H1 (cell line): ENCODE measurements around the gene BABAM1. TPM values are rescaled to one million over a fixed set of nuclear protein-coding genes. Genes with fewer than 3 reads are reported as not detected.
A peak's percentile ranks its signal among the peaks of the same experiment; 100 is the strongest.

ENCODE experiments used
- CTCF ChIA-PET: fragments of 300-600 bp; sonication (Branson Sonifier 250); formaldehyde crosslinking; loops from one replicate; lab custom pipeline; 2021; ENCODE audit not compliant: partially characterized antibody; lab: Charles Lee
- POLR2A ChIA-PET: fragments of 300-600 bp; sonication (Branson Sonifier 250); formaldehyde crosslinking; loops from one replicate; lab custom pipeline; 2021; ENCODE audit warnings: inconsistent platforms; ENCODE audit not compliant: partially characterized antibody; lab: Charles Lee
- DNase-seq, 2 experiments: peaks; one replicate each; pipeline versions ENCODE4 v3.0.0 to v3.0.0-alpha.2; 2010 to 2022; ENCODE audit warnings: low spot score in 2 of 2, low read depth in 1 of 2, mixed read lengths in 1 of 2
- FAIRE-seq: peaks from 2 replicates; lab custom pipeline; 2011; peaks lifted over from hg19 to GRCh38; lab: Jason Lieb, UNC
- H2AFZ ChIP-seq: 2 replicates; pipeline ENCODE4 v1.8.1; 2012; ENCODE audit warnings: low read length, inconsistent platforms
- H2AK5ac ChIP-seq: 2 replicates; pipeline ENCODE4 v1.6.1; 2013; ENCODE audit warnings: low read depth, low read length
- H2BK120ac ChIP-seq: replicated peaks from 2 replicates; pipeline ENCODE3; 2013; ENCODE audit warnings: low read depth, low read length, inconsistent platforms
- H2BK12ac ChIP-seq: 2 replicates; pipeline ENCODE4 v1.6.1; 2013; ENCODE audit warnings: low read depth, low read length
- H2BK15ac ChIP-seq: 2 replicates; pipeline ENCODE4 v1.6.1; 2013; ENCODE audit warnings: low read length
- H2BK20ac ChIP-seq: 2 replicates; pipeline ENCODE4 v1.6.1; 2013; ENCODE audit warnings: low read length
- H2BK5ac ChIP-seq: 2 replicates; pipeline ENCODE4 v1.6.1; 2013; ENCODE audit warnings: low read depth, low read length
- H3K14ac ChIP-seq: 2 replicates; pipeline ENCODE4 v1.6.1; 2013; ENCODE audit warnings: inconsistent platforms; ENCODE audit not compliant: insufficient read length
- H3K18ac ChIP-seq: 2 replicates; pipeline ENCODE4 v1.6.1; 2013; ENCODE audit warnings: low read length; ENCODE audit errors: extremely low read depth
- H3K23ac ChIP-seq: 2 replicates; pipeline ENCODE4 v1.6.1; 2013; ENCODE audit warnings: inconsistent platforms; ENCODE audit not compliant: insufficient read length
- H3K23me2 ChIP-seq: 2 replicates; pipeline ENCODE4 v1.6.1; 2013; ENCODE audit warnings: low read depth, low read length
- H3K27ac ChIP-seq: 2 replicates; pipeline ENCODE4 v1.6.1; 2011; ENCODE audit warnings: low read depth, low read length, inconsistent platforms
- H3K27me3 ChIP-seq, 4 experiments: replicated peaks in 1 of 4; 1 replicate in 1 of 4; 2 replicates in 3 of 4; pipeline versions ENCODE4 v1.6.1 to v1.8.1; 2011 to 2013; ENCODE audit warnings: low read length in 3 of 4, mild to moderate bottlenecking in 3 of 4, inconsistent platforms in 2 of 4, mixed read lengths in 2 of 4, moderate library complexity in 1 of 4; ENCODE audit not compliant: control insufficient read depth in 3 of 4, insufficient read depth in 3 of 4; ENCODE audit errors: extremely low read depth in 1 of 4
- H3K36me3 ChIP-seq, 4 experiments: 2 replicates each; pipeline versions ENCODE4 v1.6.1 to v1.8.1; 2011 to 2013; ENCODE audit warnings: mild to moderate bottlenecking in 4 of 4, low read length in 3 of 4, moderate library complexity in 2 of 4, control low read depth in 1 of 4, inconsistent platforms in 1 of 4; ENCODE audit not compliant: insufficient read depth in 4 of 4, control insufficient read depth in 2 of 4
- H3K4ac ChIP-seq: replicated peaks from 2 replicates; pipeline ENCODE3; 2013; ENCODE audit warnings: low read length, low read depth, mixed read lengths, inconsistent platforms; ENCODE audit not compliant: insufficient read length
- H3K4me1 ChIP-seq, 4 experiments: replicated peaks in 1 of 4; 1 replicate in 1 of 4; 2 replicates in 3 of 4; pipeline versions ENCODE4 v1.6.1 to v1.8.1; 2011 to 2013; ENCODE audit warnings: low read length in 3 of 4, inconsistent platforms in 2 of 4, mixed read lengths in 1 of 4; ENCODE audit not compliant: insufficient read depth in 4 of 4, control insufficient read depth in 3 of 4
- H3K4me2 ChIP-seq, 2 experiments: 2 replicates each; pipeline versions ENCODE4 v1.6.1 to v1.8.1; 2011 to 2013; ENCODE audit warnings: low read depth in 2 of 2, low read length in 2 of 2, control low read depth in 1 of 2, inconsistent platforms in 1 of 2, mild to moderate bottlenecking in 1 of 2; ENCODE audit not compliant: insufficient read depth in 1 of 2
- H3K4me3 ChIP-seq, 4 experiments: fragments of 200-600, 300-600 bp in 1 of 4; sonication (generic), shearing (Covaris generic), sonication (Bioruptor Twin) in 1 of 4; 2 replicates each; pipeline versions ENCODE4 v1.5.1 to v1.8.1; 2011 to 2016; ENCODE audit warnings: low read length in 4 of 4, low read depth in 3 of 4, control low read depth in 2 of 4, inconsistent platforms in 2 of 4, mild to moderate bottlenecking in 2 of 4, mixed read lengths in 1 of 4, moderate library complexity in 1 of 4; ENCODE audit not compliant: insufficient read depth in 2 of 4; ENCODE audit errors: extremely low read depth in 1 of 4
- H3K56ac ChIP-seq: replicated peaks from 2 replicates; pipeline ENCODE3; 2013; ENCODE audit warnings: low read depth, mild to moderate bottlenecking, mixed read lengths, low read length, inconsistent platforms; ENCODE audit not compliant: insufficient read length
- H3K79me1 ChIP-seq: 2 replicates; pipeline ENCODE4 v1.6.1; 2013; ENCODE audit warnings: low read depth, low read length, control low read depth
- H3K79me2 ChIP-seq, 2 experiments: 2 replicates each; pipeline versions ENCODE4 v1.6.1 to v1.8.1; 2012 to 2013; ENCODE audit warnings: low read length in 2 of 2, mild to moderate bottlenecking in 2 of 2, inconsistent platforms in 1 of 2; ENCODE audit not compliant: insufficient read depth in 2 of 2, control insufficient read depth in 1 of 2
- H3K9ac ChIP-seq, 4 experiments: replicated peaks in 1 of 4; 1 replicate in 1 of 4; 2 replicates in 3 of 4; pipeline versions ENCODE4 v1.6.1 to v1.8.1; 2011 to 2013; ENCODE audit warnings: low read depth in 3 of 4, low read length in 3 of 4, control low read depth in 2 of 4, mild to moderate bottlenecking in 2 of 4, moderate library complexity in 2 of 4, inconsistent platforms in 1 of 4; ENCODE audit errors: extremely low read depth in 1 of 4
- H3K9me3 ChIP-seq, 2 experiments: 2 replicates each; pipeline versions ENCODE4 v1.6.1 to v1.8.1; 2012 to 2013; ENCODE audit warnings: mild to moderate bottlenecking in 2 of 2, moderate library complexity in 2 of 2, control low read depth in 1 of 2, inconsistent platforms in 1 of 2, low read depth in 1 of 2, low read length in 1 of 2, mixed read lengths in 1 of 2; ENCODE audit not compliant: insufficient read depth in 2 of 2
- H4K20me1 ChIP-seq, 2 experiments: replicated peaks in 1 of 2; 2 replicates each; pipeline versions ENCODE3 to v1.8.1; 2011 to 2013; ENCODE audit warnings: inconsistent platforms in 2 of 2, low read length in 2 of 2, mild to moderate bottlenecking in 1 of 2; ENCODE audit not compliant: insufficient read depth in 2 of 2, control insufficient read depth in 1 of 2
- H4K5ac ChIP-seq: 2 replicates; pipeline ENCODE4 v1.6.1; 2013; ENCODE audit warnings: low read length, low read depth, mixed read lengths, inconsistent platforms; ENCODE audit not compliant: insufficient read length
- H4K8ac ChIP-seq: 2 replicates; pipeline ENCODE4 v1.8.0; 2013; ENCODE audit warnings: mild to moderate bottlenecking, moderate library complexity, low read length, inconsistent platforms; ENCODE audit not compliant: insufficient read depth; ENCODE audit errors: extremely low read depth
- H4K91ac ChIP-seq: replicated peaks from 2 replicates; pipeline ENCODE3; 2013; ENCODE audit warnings: low read length, mixed read lengths, inconsistent platforms; ENCODE audit not compliant: insufficient read length
- CBX8 ChIP-seq: fragments of 300-800, 300-1000 bp; sonication (generic); IDR thresholded peaks from 2 replicates; pipeline ENCODE4 v1.7.1; 2016; ENCODE audit warnings: low read depth, low read length, borderline replicate concordance
- CHD1 ChIP-seq: IDR thresholded peaks from 2 replicates; pipeline ENCODE4 v1.6.1; 2012; ENCODE audit warnings: low read depth, low read length, improper control_type of control experiment
- EGR1 ChIP-seq: IDR thresholded peaks from 2 replicates; pipeline ENCODE4 v1.6.1; 2011; ENCODE audit warnings: low read depth, low read length, borderline replicate concordance
- FOSL1 ChIP-seq: IDR thresholded peaks from 2 replicates; pipeline ENCODE4 v1.6.1; 2011; ENCODE audit warnings: mild to moderate bottlenecking, low read depth, low read length, moderate library complexity; ENCODE audit not compliant: insufficient read depth
- GABPA ChIP-seq: IDR thresholded peaks from 2 replicates; pipeline ENCODE4 v1.6.1; 2011; ENCODE audit warnings: mild to moderate bottlenecking, low read length, moderate library complexity, borderline replicate concordance; ENCODE audit not compliant: insufficient read depth
- KDM1A ChIP-seq: fragments of 200-600, 300-600 bp; sonication (generic); IDR thresholded peaks from 2 replicates; pipeline ENCODE4 v1.7.1; 2016; ENCODE audit warnings: mild to moderate bottlenecking, low read length, borderline replicate concordance
- NANOG ChIP-seq: IDR thresholded peaks from 2 replicates; pipeline ENCODE4 v1.6.1; 2011; ENCODE audit warnings: low read length, low read depth, mild to moderate bottlenecking, inconsistent platforms; ENCODE audit not compliant: insufficient read depth, poor library complexity, severe bottlenecking
- POLR2A ChIP-seq, 2 experiments: IDR thresholded peaks; 1 replicate in 1 of 2; 2 replicates in 1 of 2; pipeline ENCODE4 v1.6.1; 2011; ENCODE audit warnings: low read depth in 2 of 2, low read length in 2 of 2, mild to moderate bottlenecking in 2 of 2; ENCODE audit errors: control extremely low read depth in 1 of 2
- RNF2 ChIP-seq: fragments of 200-900, 300-1000 bp; sonication (generic); IDR thresholded peaks from 2 replicates; pipeline ENCODE4 v1.7.1; 2016; ENCODE audit warnings: borderline replicate concordance, low read depth, mild to moderate bottlenecking, antibody characterized with exemption, low read length; ENCODE audit not compliant: poor library complexity, severe bottlenecking; ENCODE audit errors: missing control alignments
- RXRA ChIP-seq: IDR thresholded peaks from 2 replicates; pipeline ENCODE4 v1.6.1; 2011; ENCODE audit warnings: low read depth, mild to moderate bottlenecking, low read length, moderate library complexity; ENCODE audit not compliant: insufficient read depth
- WGBS, 2 experiments: shearing (Covaris generic) in 1 of 2; methylation state at CpG; one replicate each; pipeline versions ENCODE4 v1.1.6 to v1.1.7; 2013 to 2015; ENCODE audit warnings: low lambda C conversion rate in 2 of 2, mixed read lengths in 2 of 2, inconsistent platforms in 1 of 2, low coverage in 1 of 2, missing lambda C conversion rate in 1 of 2; ENCODE audit not compliant: insufficient replicate concordance in 2 of 2, insufficient coverage in 1 of 2, insufficient read length in 1 of 2; ENCODE audit errors: extremely low coverage in 1 of 2, missing lambda C conversion rate in 1 of 2; 5-methylcytosine and 5-hydroxymethylcytosine counted together
- polyA plus RNA-seq, 7 experiments: library from polyadenylated mRNA; depleted of rRNA in 3 of 7; stranded (reverse) in 5 of 7; unstranded in 2 of 7; fragments of >200 nt in 5 of 7; fragments of 200-250 nt in 2 of 7; gene quantifications; 1 replicate in 5 of 7; 2 replicates in 1 of 7; 4 replicates in 1 of 7; pipeline versions ENCODE4 v1.2.1 to v1.2.3, GENCODE V29; 2011 to 2013; ENCODE audit warnings: missing spikeins in 2 of 7, mixed read lengths in 2 of 7
- total RNA-seq: library from RNA; stranded (reverse); fragmentation: NEBNext Ultra II Directional; extraction: Animal tissue kit (Norgen Biotek cat#: 25700); gene quantifications from 2 replicates; pipeline ENCODE4 v1.2.1, GENCODE V29; 2021

Gene BABAM1
- total and polyA plus RNA-seq, 2 of the 8 experiments (the other 6 are each of a cell fraction or from before 2014, with no cell fraction given) = 127 to 133 TPM

- Histone ChIP-seq H3K23ac (no peak overlapping the region), H3K4me3 (peak overlapping the region; percentile 68 to 83 (median 78)), H4K5ac (peak overlapping the region; percentile 13), H2AK5ac (no peak overlapping the region), H2BK20ac (no peak overlapping the region), H3K9me3 (no peaks in the 10 kb centered on the region), H3K56ac (peak overlapping the region; percentile 19), H3K9ac (peak overlapping the region; percentile 56 to 67 (median 60); a peak in 6 of 7 replicates), H3K4ac (no peak overlapping the region), H2BK5ac (peak overlapping the region; percentile 87; the same call in 1 of the 2 replicates), H2AFZ (no peak overlapping the region), H3K18ac (peak overlapping the region; percentile 90), H2BK120ac (no peak overlapping the region), H4K8ac (no peak overlapping the region), H3K27ac (no peak overlapping the region; the same call in 1 of the 2 replicates), H3K14ac (no peak overlapping the region), H3K23me2 (peaks cover 2% of the 10 kb centered on the region; the same call in 1 of the 2 replicates), H4K20me1 (peaks cover 13 to 15% of the 10 kb centered on the region in 2 experiments), H4K91ac (peak overlapping the region; percentile 75), H3K79me1 (peaks cover 12% of the 10 kb centered on the region), H3K36me3 (peaks cover 0 to 4% (median 0%) of the 10 kb centered on the region in 4 experiments; a peak in 2 of 8 replicates), H3K27me3 (no peaks in the 10 kb centered on the region), H3K79me2 (peaks cover 26 to 52% of the 10 kb centered on the region in 2 experiments; a peak in 3 of 4 replicates), H3K4me2 (peak overlapping the region; percentile 74 to 83), H3K4me1 (peaks cover 3 to 34% (median 25%) of the 10 kb centered on the region in 4 experiments), H2BK12ac (no peak overlapping the region), H2BK15ac (no peak overlapping the region)
- ChIA-PET POLR2A (interaction anchor here (0.6 to 6.4 kb wide), 16 partner anchors 8 to 627 kb away, joined by 3 to 118 read pairs (median 4); partner anchors contain the start of genes ANKLE1, BABAM1, OCEL1 and USE1), CTCF (interaction anchor here (0.7 to 1.9 kb wide), 8 partner anchors 9 to 219 kb away, joined by 3 to 7 read pairs (median 3); partner anchors contain the start of gene USE1)
- DNase-seq (peak in 1 of 2 experiments; percentile 71), FAIRE-seq (no peak)
- 3% methylated on average over 42 of the region's 52 CpGs; no CpG with 5 or more reads in 1 of the 2 experiments for WGBS, 2 experiments
- TF ChIP-seq FOSL1 (no peak), RNF2 (no peak), KDM1A (no peak), NANOG (no peak), RXRA (no peak), EGR1 (no peak), POLR2A (IDR thresholded peaks at IDR 0.05; ENCODE audit: control extremely low read depth in 1 of 2, low read depth in 2 of 2, low read length in 2 of 2) (0 out of 3 replicates have a peak, but pooled peaks of 1 of the 2 experiments have one; percentile 20), CBX8 (no peak), GABPA (peak; percentile 54; the same call in 1 of the 2 replicates), CHD1 (no peak)
These were observed 23.2 kb upstream of the BABAM1 start for GRCh38 chr19:17243830-17244617.
